KBM-7 (cell line): ENCODE data around the gene RBFOX2.
A peak's percentile ranks its signal among the peaks of the same experiment; 100 is the strongest.
"Not testable (repeated sequence)": the region's sequence is repeated elsewhere in the genome, so short reads cannot be mapped to it uniquely, and the experiment has no call there.

ENCODE experiments used
- DNase-seq: peaks from one replicate; pipeline ENCODE4 v3.0.0-alpha.2; 2015
- in situ Hi-C: fragments of 300-500 bp; cut with MboI; formaldehyde crosslinking; loops from 2 replicates; pipeline ENCODE4 v1.14.3; 2020; ENCODE audit warnings: low sequenced_read_pairs, low pct_unique_long_range_greater_than_20kb, mixed read lengths

RBFOX2 gene

GRCh38 chr22:36014546-36015074 lies 14.0 kb downstream of the RBFOX2 start:
- in situ Hi-C loops: no loop called here

GRCh38 chr22:36012332-36012731 lies 16.3 kb downstream of the RBFOX2 start:
- no peak for DNase-seq
- in situ Hi-C loops: no loop called here

More at GRCh38 chr22:36014546-36015074, 14.0 kb downstream of the RBFOX2 start:
- no peak for DNase-seq

DNA sequence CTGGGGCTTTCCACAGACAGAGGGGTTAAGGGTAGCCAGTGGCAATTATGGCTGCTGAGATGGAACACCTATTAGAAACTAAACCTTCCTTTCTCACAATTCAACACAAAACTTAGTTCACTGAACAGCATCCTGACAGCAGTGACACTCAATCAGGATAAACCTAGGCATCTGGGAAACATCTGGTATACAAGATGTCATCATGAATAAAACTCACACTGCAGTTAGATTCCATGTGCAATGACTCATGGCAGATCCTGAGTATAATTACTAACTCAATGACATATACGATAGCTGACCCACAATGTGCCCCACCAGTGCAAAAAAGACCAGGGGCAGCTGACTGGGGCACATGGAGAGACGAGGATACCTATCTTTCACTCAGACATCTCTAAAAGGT lies 17.7 kb downstream of the RBFOX2 start:
- in situ Hi-C loops: no loop called here
- no peak for DNase-seq

- DNase-seq: no peak
- in situ Hi-C loops: no loop called here
Measured at GRCh38 chr22:36010090-36010489, 18.5 kb downstream of the RBFOX2 start.

DNA sequence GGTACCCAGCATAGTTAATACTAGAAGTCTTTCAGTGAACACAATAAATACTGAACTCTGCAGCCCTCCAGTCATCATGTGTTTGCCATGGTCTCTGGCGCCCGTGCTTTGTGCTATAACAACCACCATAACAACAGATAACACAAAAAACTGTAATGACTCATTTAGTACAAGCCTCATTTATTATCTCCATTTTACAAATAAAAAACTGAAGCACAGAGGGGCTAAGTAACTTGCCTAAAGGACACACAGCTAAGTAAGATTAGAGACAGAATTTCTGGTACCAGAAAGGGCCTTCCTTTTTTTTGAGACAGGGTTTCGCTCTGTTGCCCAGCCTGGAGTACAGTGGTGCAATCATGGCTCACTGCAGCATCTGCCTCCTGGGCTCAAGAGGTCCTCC lies 19.5 kb downstream of the RBFOX2 start:
- in situ Hi-C loops: no loop called here
- no peak for DNase-seq

GRCh38 chr22:36008565-36008964 lies 20.1 kb downstream of the RBFOX2 start:
- in situ Hi-C loops: no loop called here
- DNase-seq: no peak

- no peak for DNase-seq
- in situ Hi-C loops: no loop called here
Measured at GRCh38 chr22:36008131-36008530, 20.5 kb downstream of the RBFOX2 start.

DNA sequence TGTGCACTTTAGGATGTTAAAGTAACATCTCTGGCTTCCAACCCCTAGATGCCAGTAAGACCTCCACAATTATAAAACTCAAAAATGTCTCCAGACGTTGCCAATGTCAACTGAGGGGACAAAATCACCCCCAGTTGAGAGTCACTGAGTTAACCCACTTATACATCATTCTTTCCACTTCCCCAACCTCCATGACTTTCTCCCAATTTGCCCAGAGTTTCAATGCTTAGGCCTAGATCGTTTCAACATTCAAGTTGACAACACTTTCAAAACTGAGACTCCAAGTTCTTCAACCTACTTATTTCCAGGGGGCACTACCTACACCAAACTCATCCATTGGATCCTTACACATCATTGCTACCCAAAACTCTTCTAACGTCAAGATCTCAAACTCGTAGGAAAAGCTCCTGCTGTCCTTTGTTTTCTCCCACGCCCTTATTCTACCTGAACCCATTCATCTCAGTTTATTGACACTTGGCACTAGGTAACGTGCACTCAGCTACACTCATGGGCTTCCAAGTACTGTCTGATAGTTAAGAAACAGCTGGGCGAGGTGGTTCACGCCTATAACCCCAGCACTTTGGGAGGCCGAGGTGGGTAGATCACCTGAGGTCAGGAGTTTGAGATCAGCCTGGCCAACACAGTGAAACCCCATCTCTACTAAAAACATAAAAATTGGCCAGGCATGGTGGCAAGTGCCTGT lies 24.5 kb downstream of the RBFOX2 start:
- in situ Hi-C loops: no loop called here
- DNase-seq: no peak

GRCh38 chr22:36002718-36003260 lies 25.8 kb downstream of the RBFOX2 start:
- no peak for DNase-seq
- in situ Hi-C loops: no loop called here

DNA sequence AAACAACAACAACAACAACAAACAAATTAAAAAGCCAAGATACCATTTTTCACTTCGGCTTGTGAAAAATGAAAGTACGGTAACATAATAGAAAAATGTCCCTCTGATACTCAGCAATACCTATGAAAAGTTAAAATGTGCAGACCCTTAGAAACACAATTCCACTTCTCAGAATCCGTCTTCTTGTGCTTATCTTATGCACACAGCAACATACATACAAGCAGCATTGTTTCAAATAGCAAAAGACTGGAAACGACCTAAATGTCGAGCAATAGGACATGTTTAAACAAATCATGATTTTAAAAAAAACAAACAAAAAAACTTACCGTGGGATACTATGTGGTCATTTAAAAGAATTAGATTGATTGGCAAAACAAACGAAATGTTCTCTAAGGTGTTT lies 26.5 kb downstream of the RBFOX2 start:
- in situ Hi-C loops: no loop called here

GRCh38 chr22:35998748-35999147 lies 29.9 kb downstream of the RBFOX2 start:
- no peak for DNase-seq
- in situ Hi-C loops: no loop called here

More for the DNA sequence above, 26.5 kb downstream of the RBFOX2 start:
- no peak for DNase-seq

GRCh38 chr22:35997438-35997837 lies 31.2 kb downstream of the RBFOX2 start:
- in situ Hi-C loops: no loop called here
- DNase-seq: no peak

- in situ Hi-C loops: no loop called here
- DNase-seq: no peak
Measured at GRCh38 chr22:35996596-35996995, 32.0 kb downstream of the RBFOX2 start.

DNA sequence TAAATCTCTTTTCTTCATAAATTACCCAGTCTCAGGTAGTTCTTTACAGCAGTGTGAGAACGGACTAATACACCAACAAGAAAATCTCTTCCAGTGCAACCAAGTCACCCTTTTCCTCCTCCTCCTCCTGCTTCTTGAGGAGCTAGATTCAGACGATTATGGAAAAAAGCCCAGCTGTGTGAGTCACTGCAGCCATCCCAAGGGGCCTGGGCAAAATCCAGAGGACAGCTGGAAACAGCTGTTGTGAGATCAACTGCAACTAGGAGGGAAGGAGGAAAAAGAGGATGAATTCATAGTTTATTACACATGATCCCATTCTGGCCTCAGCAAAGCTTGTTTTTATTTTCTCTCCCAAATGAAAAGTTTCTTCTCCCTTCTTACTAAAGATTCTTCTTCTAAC lies 32.9 kb downstream of the RBFOX2 start:
- no peak for DNase-seq
- in situ Hi-C loops: no loop called here

DNA sequence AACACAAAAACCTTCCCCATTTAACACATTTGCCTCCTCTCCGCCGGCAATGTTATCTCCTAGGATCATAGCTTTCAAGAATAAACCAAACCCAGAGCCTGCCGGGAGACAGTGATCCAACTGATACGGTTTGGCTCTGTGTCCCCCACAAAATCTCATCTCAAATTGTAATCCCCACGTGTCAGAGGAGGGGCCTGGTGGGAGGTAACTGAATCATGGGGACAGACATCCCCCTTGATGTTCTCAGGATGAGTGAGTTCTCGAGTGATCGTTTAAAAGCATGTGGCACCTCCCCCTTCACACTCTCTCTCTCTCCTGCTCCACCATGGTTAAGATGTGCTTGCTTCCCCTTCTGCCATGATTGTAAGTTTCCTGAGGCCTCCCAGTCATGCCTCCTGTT lies 33.3 kb downstream of the RBFOX2 start:
- peak; percentile 24 for DNase-seq
- in situ Hi-C loops: no loop called here

DNA sequence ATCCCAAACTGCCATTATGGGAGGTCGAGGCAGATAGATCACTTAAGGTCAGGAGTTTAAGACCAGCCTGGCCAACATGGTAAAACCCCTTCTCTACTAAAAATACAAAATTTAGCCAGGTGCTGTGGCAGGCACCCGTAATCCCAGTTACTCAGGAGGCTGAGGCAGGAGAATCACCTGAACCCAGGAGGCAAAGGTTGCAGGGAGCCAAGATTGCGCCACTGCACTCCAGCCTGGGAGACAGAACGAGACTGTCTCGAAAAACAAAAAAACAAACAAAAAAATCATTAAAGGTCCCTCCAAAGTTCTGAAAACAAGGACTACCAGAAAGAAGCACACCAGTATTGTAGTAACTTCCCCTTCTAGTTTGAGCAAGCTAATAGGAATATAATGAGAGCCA lies 34.9 kb downstream of the RBFOX2 start:
- DNase-seq, in situ Hi-C loops: not testable (repeated sequence)

DNA sequence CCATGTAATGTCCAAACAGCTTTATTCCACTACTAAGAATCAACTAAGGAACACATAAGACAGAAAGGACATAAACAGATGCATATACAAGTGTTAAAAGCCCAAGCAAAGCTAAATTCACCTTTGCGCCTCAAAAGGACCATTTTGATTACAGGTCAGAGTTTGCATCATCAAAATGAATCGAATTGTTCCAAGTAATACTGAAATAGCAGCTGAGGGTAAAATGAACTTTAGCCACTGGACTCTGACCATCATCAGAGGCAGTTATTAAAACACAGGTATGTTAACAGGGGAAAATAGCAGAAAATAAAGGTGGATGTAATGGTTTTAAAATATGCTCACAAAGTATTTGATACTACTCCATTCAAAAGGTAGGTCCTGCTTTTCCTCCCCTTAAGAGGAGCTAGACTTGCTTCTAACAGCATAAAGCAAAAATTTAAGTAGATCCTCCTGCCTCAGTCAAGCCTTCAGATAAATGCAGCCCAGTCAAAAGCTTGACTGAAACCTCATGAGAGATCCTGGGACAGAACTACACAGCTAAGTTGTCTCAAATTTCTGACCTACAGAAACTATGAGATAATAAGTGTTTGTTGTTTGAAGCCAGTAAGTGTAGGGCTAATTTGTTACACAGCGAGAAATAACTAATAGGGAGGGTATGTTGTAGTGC lies 35.4 kb downstream of the RBFOX2 start:
- no peak for DNase-seq
- in situ Hi-C loops: no loop called here

GRCh38 chr22:35991168-35991567 lies 37.5 kb downstream of the RBFOX2 start:
- no peak for DNase-seq
- in situ Hi-C loops: no loop called here

- in situ Hi-C loops: no loop called here
- DNase-seq: no peak
Measured at GRCh38 chr22:35988030-35988429, 40.6 kb downstream of the RBFOX2 start.

- DNase-seq: no peak
Measured at GRCh38 chr22:35987487-35987886, 41.1 kb downstream of the RBFOX2 start.

More at GRCh38 chr22:35987487-35987886, 41.1 kb downstream of the RBFOX2 start:
- in situ Hi-C loops: no loop called here
